HS-5 (cell line): ENCODE measurements around the gene GOLGA6L10.

Experiments used
- DNase-seq: peaks from one replicate; pipeline ENCODE4 v3.0.0-alpha.2; 2012; ENCODE audit warnings: low read depth

Gene GOLGA6L10

DNA sequence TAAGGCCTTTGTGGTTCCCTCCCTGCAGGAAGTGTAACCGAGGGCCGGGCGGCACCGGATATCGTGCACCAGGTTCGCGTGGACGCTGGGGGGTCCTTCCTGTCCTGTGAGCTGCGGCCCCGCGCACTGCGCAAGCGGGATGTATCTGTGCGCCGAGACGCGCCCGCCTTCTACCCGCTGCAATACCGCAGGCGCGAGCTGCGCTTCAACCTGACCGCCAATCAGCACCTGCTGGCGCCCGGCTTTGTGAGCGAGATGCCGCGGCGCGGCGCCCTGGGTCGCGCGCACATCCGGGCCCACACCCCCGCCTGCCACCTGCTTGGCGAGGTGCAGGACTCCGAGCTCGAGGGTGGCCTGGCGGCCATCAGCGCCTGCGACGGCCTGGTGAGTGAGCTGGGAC, 50.8 kb downstream of the GOLGA6L10 start:
- DNase-seq = no peak

DNA sequence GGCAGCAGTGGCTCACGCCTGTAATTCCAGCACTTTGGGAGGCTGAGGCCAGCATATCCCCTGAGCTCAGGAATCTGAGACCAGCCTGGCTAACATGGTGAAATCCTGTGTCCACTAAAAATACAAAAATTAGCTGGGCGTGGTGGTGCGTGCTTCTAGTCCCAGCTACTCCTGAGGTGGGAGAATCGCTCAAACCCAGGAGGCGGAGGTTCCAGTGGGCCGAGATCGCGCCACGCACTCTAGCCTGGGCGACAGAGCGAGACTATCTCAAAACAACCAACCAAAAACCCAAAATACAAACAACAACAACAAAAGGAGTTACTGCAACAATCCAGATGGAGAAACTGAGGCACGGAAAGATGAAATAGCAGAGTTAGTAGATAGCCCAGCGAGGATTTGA, 51.2 kb downstream of the GOLGA6L10 start:
- DNase-seq = no peak

DNA sequence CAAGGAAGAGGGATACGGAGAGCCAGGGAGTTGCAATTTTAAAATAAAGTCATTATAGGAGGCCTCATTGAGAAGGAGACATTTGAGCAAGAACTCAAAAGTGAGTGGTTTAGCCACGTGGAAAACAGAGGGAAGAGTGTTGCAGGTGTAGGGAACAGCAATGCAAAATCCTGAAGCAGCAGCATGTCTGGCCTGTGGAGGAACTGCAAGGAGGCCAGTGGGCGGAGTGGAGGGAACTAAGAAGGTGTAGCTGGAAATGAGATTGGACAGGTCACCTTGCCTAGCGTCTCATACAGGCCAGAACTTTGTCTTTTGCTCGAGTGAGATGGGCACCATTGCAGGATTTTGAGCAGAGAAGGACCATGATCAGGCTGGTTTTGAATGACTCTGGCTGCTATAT, 51.7 kb downstream of the GOLGA6L10 start:
- DNase-seq = no peak

DNA sequence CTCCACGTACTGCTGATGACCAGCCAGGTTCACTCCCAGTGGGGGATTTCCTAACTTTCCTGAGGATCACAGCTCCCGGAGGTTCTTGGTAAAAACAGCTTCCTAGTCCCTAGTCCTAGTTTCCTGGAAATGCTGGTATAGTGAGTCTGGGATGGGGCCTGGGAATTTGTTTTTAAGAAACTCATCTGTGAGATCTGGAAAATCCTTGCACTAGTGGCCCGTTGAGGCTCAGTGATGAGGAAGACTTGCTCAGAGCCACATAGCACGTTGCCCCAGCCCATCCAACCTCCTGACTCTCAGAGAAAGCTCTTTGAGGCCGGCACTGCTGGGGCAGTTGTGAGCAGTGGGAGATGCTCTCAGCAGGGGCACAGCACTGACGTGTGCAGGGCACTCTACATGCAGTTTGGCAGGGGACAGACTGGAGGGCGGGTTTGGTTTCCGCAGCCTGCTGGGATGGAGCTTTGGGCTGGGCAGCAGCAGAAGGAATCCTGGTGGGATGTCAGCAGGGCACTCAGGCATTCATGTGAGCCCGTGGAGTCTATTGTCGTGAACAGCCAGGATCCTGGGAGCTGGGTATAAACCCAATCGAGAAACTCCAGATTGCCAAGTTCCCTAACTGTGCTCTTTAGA, 55.1 kb downstream of the GOLGA6L10 start:
- no peak for DNase-seq

DNA sequence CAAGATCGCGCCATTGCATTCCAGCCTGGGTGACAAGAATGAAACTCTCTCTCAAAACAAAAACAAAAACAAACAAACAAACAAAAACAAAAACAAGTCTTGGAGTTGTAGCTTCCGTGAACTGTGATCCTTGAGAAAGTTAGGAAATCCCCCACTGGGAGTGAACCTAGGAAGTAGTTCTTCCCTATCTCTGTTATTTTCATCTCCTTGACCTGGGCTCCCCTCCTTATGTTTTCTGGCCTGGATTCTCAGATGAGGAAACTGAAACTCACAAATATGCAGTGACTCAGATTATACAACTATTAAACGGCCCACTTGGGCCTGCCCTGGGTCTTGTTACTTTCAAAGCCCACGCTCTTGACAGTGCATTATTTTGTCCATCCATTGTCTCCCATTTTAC, 57.0 kb downstream of the GOLGA6L10 start:
- no peak for DNase-seq
